ENCODE measurements around the gene OR4K5. TPM values are rescaled to one million over a fixed set of nuclear protein-coding genes. Genes with fewer than 3 reads are reported as not detected.

Gene OR4K5, protein sequence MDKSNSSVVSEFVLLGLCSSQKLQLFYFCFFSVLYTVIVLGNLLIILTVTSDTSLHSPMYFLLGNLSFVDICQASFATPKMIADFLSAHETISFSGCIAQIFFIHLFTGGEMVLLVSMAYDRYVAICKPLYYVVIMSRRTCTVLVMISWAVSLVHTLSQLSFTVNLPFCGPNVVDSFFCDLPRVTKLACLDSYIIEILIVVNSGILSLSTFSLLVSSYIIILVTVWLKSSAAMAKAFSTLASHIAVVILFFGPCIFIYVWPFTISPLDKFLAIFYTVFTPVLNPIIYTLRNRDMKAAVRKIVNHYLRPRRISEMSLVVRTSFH
- total RNA-seq: not detected in 2 replicates

DNA sequence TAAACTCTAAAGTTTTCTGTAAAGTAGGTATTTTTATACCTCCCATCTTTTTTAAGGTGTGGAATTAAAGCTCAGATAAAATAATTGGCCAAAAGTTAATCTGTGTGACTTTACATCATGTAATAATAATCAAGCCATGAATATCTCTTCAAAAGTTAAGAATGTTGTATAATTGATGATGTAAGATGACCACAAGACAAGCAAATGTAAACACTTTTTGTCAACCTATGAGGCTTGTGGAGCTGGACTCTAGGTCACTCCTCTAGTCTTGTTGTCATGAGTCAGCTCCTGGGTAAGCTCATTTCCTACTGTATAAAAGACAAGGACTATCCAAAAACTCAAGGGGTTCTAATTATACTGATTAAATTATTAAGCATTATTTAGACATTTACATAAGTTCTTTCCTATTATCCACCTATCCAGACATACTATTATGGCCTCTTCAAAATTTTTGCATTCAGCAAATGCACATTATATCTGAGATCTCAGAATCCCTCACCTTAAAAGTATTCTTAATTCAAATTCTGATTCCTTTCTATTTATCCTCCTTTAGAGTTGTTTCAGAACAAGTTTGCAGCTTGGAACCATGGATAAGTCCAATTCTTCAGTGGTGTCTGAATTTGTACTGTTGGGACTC lies at the start of gene OR4K5:
Gene OR4K5, plus strand, starts transcription at position 587 of the 637 bp plus-strand sequence. Its CDS starts 0 bp downstream, at position 587.

DNA sequence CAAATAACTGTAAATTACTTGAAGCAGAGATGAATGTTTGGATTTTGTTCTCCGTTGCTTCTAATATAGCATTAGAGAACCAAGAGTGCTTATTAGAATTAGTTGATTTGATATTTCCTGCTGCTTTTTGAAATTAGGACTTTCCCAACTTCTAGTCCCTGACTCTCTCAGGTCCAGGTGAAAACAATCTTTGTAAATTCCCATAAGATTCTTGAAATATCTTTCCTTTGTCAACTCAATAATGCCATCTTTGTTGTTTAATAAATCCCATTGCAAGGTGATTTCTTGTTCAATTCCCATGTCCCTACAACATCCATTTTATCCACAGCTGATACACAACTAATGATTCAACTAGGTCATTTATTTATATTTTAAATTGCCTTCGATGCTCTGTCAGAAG lies 45.6 kb upstream of the OR4K5 start, which contains the start of gene OR4K2:
Gene OR4K2, plus strand, starts transcription at position 301 of the 400 bp plus-strand sequence. CDS start 1,126 bp downstream, outside the sequence.

DNA sequence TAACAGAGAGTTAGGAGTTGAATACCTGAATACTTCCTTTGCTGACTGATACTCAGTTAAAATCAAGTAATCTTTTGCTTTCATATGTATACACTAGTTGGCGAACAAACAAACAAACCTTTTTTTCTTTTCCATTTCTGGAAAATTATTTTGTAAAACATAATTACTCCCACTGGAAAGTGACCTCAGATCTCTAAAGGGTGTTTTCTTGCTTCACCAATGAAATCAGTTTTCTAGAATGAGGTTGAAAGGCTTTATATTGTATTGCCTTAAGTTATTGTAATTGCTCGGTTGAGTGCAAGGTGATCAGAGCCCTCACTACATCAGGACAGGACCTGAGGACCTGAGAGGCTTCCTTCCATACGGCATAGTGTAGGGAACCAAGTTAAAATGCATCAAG lies 10.2 kb downstream of the OR4K5 start, which contains the start of gene OR4K1:
Gene OR4K1, plus strand, starts transcription at position 301 of the 400 bp plus-strand sequence. CDS start 4,750 bp downstream, outside the sequence.

Other genes with a start within 250 kb of the OR4K5 start
- not detected in 2 replicates for gene OR11H2, start 206.7 kb upstream of the OR4K5 start, total RNA-seq
- gene OR4Q3, start 177.0 kb upstream of the OR4K5 start, total RNA-seq: not detected in 2 replicates
- not detected in 2 replicates for gene OR4M1, start 147.1 kb upstream of the OR4K5 start, total RNA-seq
- gene OR4N2, start 116.8 kb upstream of the OR4K5 start, total RNA-seq: not detected in 2 replicates
- not detected in 2 replicates for gene OR4K2, start 45.5 kb upstream of the OR4K5 start, total RNA-seq
- gene OR4K1, start 10.3 kb downstream of the OR4K5 start, total RNA-seq: not detected in 2 replicates
- gene OR4K15, start 55.0 kb downstream of the OR4K5 start, total RNA-seq: not detected in 2 replicates
- not detected in 2 replicates for gene OR4Q2, start 81.6 kb downstream of the OR4K5 start, total RNA-seq
- not detected in 2 replicates for gene OR4K14, start 98.7 kb downstream of the OR4K5 start, total RNA-seq
- not detected in 2 replicates for gene OR4K13, start 115.4 kb downstream of the OR4K5 start, total RNA-seq
- not detected in 2 replicates for gene OR4L1, start 139.4 kb downstream of the OR4K5 start, total RNA-seq
- not detected in 2 replicates for gene OR4K17, start 190.1 kb downstream of the OR4K5 start, total RNA-seq
- not detected in 2 replicates for gene OR4N5, start 218.2 kb downstream of the OR4K5 start, total RNA-seq